HG03045 (cell line): ENCODE measurements around the gene BCAS1.

Source experiments
- ATAC-seq: cut with Tn5 transposase; IDR thresholded peaks from one replicate; pipeline ENCODE4 v1.9.1; 2021; ENCODE audit warnings: mild to moderate bottlenecking, moderate library complexity; ENCODE audit not compliant: unreplicated experiment

The BCAS1 gene, protein sequence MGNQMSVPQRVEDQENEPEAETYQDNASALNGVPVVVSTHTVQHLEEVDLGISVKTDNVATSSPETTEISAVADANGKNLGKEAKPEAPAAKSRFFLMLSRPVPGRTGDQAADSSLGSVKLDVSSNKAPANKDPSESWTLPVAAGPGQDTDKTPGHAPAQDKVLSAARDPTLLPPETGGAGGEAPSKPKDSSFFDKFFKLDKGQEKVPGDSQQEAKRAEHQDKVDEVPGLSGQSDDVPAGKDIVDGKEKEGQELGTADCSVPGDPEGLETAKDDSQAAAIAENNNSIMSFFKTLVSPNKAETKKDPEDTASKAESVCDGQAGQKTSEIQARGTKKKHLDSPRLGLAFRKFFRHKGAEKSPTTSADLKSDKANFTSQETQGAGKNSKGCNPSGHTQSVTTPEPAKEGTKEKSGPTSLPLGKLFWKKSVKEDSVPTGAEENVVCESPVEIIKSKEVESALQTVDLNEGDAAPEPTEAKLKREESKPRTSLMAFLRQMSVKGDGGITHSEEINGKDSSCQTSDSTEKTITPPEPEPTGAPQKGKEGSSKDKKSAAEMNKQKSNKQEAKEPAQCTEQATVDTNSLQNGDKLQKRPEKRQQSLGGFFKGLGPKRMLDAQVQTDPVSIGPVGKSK

DNA sequence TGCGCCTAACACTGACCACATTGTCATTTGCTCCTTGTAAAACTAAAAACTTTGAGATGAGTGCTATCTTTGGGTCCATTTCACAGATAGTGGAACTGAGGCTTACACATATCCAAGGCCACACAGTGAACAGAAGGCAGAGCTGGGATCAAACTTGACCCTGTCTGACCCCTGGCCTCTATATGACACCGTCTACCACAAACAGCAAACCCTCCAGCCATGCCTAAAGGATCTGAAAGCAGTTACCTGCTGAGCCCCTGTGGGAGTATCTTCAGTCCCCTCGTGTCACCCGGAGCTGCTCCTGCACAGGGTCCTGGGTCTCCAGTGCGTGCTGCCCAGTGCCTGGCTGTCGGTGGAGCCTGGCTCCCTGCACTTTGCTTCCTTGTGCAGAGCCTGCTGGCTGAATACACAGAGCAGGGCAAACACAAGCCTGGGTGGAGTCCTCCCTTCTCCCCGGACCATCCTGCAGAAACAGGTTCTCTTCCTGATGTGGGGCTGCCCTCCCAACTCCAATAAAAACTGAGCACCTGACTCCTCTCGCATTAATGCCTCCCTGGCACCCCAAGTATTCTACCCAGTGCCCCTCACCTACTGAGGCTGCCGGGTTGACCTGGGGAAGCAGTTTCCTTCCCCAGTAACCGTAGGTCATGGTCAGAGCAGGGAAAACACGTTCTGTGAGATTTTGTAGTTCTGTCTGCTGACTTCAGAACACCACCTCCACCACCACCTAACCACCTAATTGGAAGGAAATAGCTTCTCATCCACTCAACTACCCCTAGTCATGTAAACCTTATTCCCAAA lies at the start of gene BCAS1:
Gene BCAS1, minus strand, starts transcription at position 408 of the 801 bp plus-strand sequence. CDS start 11,876 bp downstream, outside the sequence.
- no peak for ATAC-seq

GRCh38 chr20:54119744-54120143 lies 49.4 kb upstream of the BCAS1 start:
- no peak for ATAC-seq

- ATAC-seq, result no peak
These were observed 48.0 kb upstream of the BCAS1 start for GRCh38 chr20:54118220-54119001.

DNA sequence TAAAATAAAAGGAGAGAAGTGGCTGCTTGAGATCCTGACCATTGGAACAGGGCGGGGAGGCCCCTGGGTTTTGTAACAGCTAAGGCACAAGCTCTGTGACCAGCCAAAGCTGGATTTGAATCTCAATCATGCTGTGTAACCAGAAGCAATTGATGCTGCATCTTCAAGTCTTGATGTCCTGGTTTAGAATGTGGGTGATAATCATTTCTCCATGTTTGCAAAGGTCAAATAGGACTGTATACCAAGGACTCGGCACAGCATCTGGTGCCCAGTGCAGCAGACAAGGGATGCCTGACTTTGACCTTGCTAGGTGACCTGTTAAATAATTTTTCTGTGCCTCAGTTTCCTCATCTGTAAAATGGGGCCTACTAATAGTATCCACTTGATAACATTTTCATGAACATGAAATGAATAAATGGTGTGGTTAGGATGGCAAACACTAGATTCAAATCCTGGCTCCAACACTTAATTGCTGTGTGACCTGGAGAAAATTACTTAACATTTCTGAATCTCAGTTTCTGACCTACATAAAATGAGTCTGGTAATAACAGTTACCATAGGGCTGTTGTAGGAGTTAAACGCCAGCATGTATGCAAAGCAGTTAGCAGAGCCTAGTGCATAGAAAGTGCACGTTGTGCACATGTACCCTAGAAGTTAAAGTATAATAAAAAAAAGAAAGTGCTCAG lies 46.3 kb upstream of the BCAS1 start:
- no peak for ATAC-seq

- no peak for ATAC-seq
These were observed 44.9 kb upstream of the BCAS1 start for GRCh38 chr20:54115172-54115854.

- ATAC-seq, result no peak
These were observed 43.7 kb upstream of the BCAS1 start for GRCh38 chr20:54114109-54114508.

DNA sequence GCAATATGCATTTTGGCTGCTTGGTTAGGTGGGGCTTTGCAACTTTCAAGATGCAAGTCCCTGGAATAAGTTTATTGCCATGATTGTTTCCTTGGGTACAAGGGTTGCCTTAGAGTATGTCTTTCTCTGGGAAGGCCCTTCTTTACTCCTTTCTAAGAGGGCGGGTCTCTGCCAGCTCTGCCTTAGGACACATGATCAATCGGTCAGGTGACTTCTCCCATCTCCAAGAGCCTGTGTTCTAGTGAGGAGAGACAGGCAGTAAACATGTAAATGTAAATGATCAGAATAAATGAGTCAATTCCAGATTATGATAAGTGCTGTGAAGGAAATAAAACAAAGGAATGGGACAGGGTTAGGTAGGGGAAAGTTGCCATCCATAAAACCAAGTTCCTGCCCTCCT lies 43.2 kb upstream of the BCAS1 start:
- ATAC-seq, result no peak

GRCh38 chr20:54112221-54112884 lies 42.0 kb upstream of the BCAS1 start:
- ATAC-seq, result no peak

- ATAC-seq, result no peak
These were observed 41.1 kb upstream of the BCAS1 start for GRCh38 chr20:54111460-54111859.

DNA sequence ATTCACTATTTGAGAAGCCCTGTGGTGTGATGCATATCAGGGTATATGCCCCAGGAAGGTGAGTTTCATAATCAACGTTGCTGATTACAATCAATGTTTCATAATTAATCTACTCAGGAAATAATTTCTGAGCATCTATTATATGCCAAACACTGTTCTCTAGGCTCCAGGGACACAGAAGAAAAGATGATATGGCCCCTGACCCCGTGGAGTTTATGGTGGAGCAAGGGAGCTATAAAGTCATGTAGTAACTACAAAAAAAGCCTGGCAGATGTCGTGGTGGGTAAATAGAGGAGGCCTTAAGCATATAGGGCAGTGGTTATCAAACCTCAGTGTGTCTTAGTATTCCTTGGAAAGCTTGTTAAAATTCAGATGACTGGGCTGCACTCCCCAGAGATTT lies 40.1 kb upstream of the BCAS1 start:
- ATAC-seq, result no peak

- ATAC-seq, result no peak
These were observed 39.6 kb upstream of the BCAS1 start for GRCh38 chr20:54110041-54110440.

- no peak for ATAC-seq
These were observed 38.4 kb upstream of the BCAS1 start for GRCh38 chr20:54108817-54109216.

DNA sequence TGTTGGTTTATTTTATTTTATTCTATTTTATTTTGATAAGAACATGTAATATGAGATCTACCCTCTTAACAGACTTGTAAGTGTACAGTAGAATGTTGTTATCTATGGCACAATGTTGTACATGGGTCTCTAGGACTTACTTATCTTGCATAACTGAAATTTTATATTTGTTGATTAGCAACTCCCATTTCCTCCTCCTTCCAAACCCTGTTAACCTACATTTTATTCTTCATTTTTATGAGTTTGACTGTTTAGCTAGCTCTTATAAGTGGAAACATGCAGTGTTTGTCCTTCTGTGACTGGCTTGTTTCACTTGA lies 37.9 kb upstream of the BCAS1 start:
- no peak for ATAC-seq

DNA sequence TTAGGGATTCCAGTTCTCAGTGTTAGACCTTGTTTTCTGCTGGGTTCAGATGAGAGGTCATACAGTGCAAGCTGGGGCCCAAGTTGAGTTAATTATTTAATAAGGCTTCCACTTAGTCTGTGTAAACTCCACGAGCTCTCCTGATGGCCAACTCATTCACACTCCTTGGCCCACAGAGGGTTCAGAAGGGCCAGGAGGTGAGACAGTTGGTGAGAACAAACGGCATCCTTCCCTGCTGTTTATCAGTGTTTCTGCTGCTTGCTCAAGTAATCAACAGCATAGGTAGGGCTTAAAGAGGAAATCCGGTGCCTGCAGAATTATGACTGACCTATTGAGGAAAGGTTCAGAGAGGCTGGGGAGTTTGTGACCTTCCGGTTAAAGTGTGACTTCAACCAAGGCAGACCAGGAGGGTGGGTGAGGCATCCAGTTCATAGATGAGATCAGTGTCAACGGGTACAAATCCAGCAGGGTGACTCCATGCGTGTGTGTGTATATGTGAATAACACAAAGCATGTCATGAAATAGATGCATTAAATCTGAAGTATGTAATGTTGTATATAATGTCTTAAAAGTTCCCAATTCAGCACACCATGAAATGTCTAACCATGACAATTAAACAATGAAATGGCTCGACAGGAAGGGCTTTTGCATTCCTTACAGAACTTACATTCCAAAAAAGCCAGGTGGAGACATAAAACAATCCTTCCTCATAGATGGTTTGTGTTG lies 37.4 kb upstream of the BCAS1 start:
- no peak for ATAC-seq

DNA sequence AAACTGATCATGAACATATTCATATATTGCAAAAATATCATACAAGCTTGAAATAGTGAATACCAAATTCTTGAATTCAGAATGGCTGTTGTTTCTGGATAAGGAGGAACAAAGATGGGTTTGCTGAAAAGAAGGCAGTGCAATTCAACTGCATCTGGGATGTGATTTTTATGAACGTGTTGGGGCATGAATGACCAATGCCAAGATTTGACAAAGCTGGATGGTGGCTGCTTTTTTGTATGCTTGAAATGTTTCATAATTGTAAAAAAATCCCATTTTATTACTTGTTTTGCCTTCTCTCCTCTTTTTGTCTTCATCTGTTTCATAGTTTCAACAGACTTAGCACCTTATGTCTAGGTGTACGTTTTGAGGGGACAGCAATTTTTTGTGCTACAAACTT lies 36.8 kb upstream of the BCAS1 start:
- no peak for ATAC-seq

GRCh38 chr20:54106162-54106561 lies 35.8 kb upstream of the BCAS1 start:
- no peak for ATAC-seq

GRCh38 chr20:54105653-54106052 lies 35.3 kb upstream of the BCAS1 start:
- no peak for ATAC-seq

GRCh38 chr20:54104781-54105180 lies 34.4 kb upstream of the BCAS1 start:
- no peak for ATAC-seq
